ENCODE results near the gene CLN5. TPM values are rescaled to one million over a fixed set of nuclear protein-coding genes. Genes with fewer than 3 reads are reported as not detected.

Gene CLN5
- total RNA-seq, 1 experiment from 2014 or later: 20.1 TPM

DNA sequence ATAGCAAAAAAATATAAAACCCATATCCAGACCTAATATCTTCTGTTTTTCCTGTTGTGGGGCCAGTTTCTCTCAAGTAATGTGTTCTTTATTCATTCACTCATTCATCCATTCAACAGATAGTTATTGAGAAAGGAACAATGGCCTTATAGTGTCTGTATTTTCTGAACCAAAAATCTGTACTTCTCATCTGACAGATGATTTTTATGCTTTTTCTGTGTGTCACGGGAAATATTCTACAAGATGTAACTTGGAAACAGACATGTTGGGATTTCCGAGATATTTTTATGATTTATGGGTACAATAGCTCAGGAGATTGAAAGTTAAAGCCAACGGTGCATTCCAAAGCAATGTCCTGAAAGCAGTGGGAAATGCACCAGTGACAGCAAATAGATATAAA lies 37.9 kb upstream of the CLN5 start:
- POLR2A ChIA-PET: no interaction called here
- intact Hi-C loops (cut with micrococcal nuclease; ENCODE audit: unreplicated experiment): loop anchor here (1.0 kb wide), 1 partner anchor 26 kb away; no protein-coding TSS in a partner anchor
- Histone ChIP-seq H3K9me3 (no peaks in the 10 kb centered on the region; the same call in 1 of the 2 replicates), H3K4me3 (ENCODE audit: low read depth, low read length) (no peak overlapping the region), H3K36me3 (ENCODE audit: control insufficient read depth, insufficient read depth, low read length) (no peaks in the 10 kb centered on the region), H3K4me1 (no peaks in the 10 kb centered on the region), H3K27me3 (replicated peaks; ENCODE audit: control insufficient read depth, insufficient read depth, low read length) (no peaks in the 10 kb centered on the region)
- no TSS peak for BruUV-seq (replicated peaks)
- TF ChIP-seq, protein P1, sequence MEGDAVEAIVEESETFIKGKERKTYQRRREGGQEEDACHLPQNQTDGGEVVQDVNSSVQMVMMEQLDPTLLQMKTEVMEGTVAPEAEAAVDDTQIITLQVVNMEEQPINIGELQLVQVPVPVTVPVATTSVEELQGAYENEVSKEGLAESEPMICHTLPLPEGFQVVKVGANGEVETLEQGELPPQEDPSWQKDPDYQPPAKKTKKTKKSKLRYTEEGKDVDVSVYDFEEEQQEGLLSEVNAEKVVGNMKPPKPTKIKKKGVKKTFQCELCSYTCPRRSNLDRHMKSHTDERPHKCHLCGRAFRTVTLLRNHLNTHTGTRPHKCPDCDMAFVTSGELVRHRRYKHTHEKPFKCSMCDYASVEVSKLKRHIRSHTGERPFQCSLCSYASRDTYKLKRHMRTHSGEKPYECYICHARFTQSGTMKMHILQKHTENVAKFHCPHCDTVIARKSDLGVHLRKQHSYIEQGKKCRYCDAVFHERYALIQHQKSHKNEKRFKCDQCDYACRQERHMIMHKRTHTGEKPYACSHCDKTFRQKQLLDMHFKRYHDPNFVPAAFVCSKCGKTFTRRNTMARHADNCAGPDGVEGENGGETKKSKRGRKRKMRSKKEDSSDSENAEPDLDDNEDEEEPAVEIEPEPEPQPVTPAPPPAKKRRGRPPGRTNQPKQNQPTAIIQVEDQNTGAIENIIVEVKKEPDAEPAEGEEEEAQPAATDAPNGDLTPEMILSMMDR (IDR thresholded peaks at IDR 0.05; ENCODE audit: insufficient read depth in 1 of 2, low read depth in 1 of 2, low read length in 1 of 2, severe bottlenecking in 1 of 2, unreplicated experiment in 1 of 2): no peak
- no peak for DNase-seq
- H3K4me3 Mint-ChIP-seq (ENCODE audit: unreplicated experiment): no peak overlapping the region
- H3K9me3 Mint-ChIP-seq (ENCODE audit: unreplicated experiment): peaks cover 10% of the 10 kb centered on the region
- no peak overlapping the region for H3K27ac Mint-ChIP-seq (ENCODE audit: unreplicated experiment)
- CTCF ChIA-PET: interaction anchor here (1.0 kb wide), 1 partner anchor 26 kb away, joined by 3 read pairs; no protein-coding TSS in a partner anchor
- peaks cover 5% of the 10 kb centered on the region for H3K27me3 Mint-ChIP-seq (ENCODE audit: insufficient read depth, unreplicated experiment)
- no peaks in the 10 kb centered on the region for H3K36me3 Mint-ChIP-seq (ENCODE audit: insufficient read depth, unreplicated experiment)
- H3K4me1 Mint-ChIP-seq (ENCODE audit: low read depth, unreplicated experiment): no peaks in the 10 kb centered on the region

DNA sequence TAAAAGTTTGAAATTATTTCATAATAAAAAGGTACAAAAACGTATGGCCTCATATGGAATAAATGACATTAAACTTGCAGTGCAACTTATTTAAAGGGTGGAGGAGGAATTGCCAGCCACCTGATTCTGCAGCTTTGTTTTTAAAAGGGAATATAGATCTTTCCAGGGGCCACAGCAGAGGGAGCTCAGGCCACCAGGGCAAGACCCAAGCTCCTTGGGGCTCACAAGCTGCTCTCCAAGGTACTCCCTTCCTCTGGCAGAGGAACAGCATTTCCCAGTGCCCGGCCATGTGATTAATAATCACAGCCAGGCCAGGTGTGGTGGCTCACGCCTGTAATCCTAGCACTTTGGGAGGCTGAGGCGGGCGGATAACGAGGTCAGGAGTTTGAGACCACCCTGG lies 37.3 kb upstream of the CLN5 start:
- BruUV-seq (replicated peaks): no TSS peak

DNA sequence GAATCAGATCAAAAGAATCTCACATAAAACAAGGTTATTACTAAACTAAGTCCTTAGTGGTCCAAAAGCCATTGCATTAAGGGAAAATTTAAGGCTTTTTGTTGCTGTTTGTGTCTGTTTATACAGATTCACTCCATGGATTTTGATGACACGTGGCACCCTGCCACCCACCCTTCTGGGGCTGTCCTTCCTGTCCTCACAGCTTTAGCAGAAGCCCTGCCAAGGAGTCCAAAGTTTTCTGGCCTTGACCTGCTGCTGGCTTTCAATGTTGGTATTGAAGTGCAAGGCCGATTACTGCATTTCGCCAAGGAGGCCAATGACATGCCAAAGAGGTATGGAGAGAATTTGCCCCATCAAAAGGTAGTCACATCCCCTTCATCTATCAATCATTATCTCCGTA lies 36.7 kb upstream of the CLN5 start:
- no peaks in the 10 kb centered on the region for H3K4me1 Mint-ChIP-seq (ENCODE audit: low read depth, unreplicated experiment)
- intact Hi-C loops (cut with micrococcal nuclease; ENCODE audit: unreplicated experiment): no loop called here
- no TSS peak for BruUV-seq (replicated peaks)
- Histone ChIP-seq H3K4me1 (no peaks in the 10 kb centered on the region), H3K36me3 (ENCODE audit: control insufficient read depth, insufficient read depth, low read length) (no peaks in the 10 kb centered on the region), H3K4me3 (ENCODE audit: low read depth, low read length) (no peak overlapping the region), H3K27me3 (replicated peaks; ENCODE audit: control insufficient read depth, insufficient read depth, low read length) (no peaks in the 10 kb centered on the region), H3K9me3 (peaks cover 11% of the 10 kb centered on the region)
- no peak for DNase-seq
- no peak overlapping the region for H3K4me3 Mint-ChIP-seq (ENCODE audit: unreplicated experiment)
- TF ChIP-seq, protein P1 (IDR thresholded peaks at IDR 0.05; ENCODE audit: insufficient read depth in 1 of 2, low read depth in 1 of 2, low read length in 1 of 2, severe bottlenecking in 1 of 2, unreplicated experiment in 1 of 2): no peak
- ChIA-PET CTCF (interaction anchor here (1.0 kb wide), 1 partner anchor 25 kb away, joined by 3 read pairs; no protein-coding TSS in a partner anchor), POLR2A (no interaction called here)
- peaks cover 14% of the 10 kb centered on the region for H3K9me3 Mint-ChIP-seq (ENCODE audit: unreplicated experiment)
- peaks cover 5% of the 10 kb centered on the region for H3K27me3 Mint-ChIP-seq (ENCODE audit: insufficient read depth, unreplicated experiment)
- H3K36me3 Mint-ChIP-seq (ENCODE audit: insufficient read depth, unreplicated experiment): no peaks in the 10 kb centered on the region
- H3K27ac Mint-ChIP-seq (ENCODE audit: unreplicated experiment): no peak overlapping the region

More for the DNA sequence above, 37.3 kb upstream of the CLN5 start:
- H3K27ac Mint-ChIP-seq (ENCODE audit: unreplicated experiment): no peak overlapping the region
- H3K27me3 Mint-ChIP-seq (ENCODE audit: insufficient read depth, unreplicated experiment): peaks cover 5% of the 10 kb centered on the region
- intact Hi-C loops (cut with micrococcal nuclease; ENCODE audit: unreplicated experiment): loop anchor here (1.0 kb wide), 1 partner anchor 26 kb away; no protein-coding TSS in a partner anchor
- ChIA-PET POLR2A (no interaction called here), CTCF (interaction anchor here (1.0 kb wide), 1 partner anchor 25 kb away, joined by 3 read pairs; no protein-coding TSS in a partner anchor)
- no peaks in the 10 kb centered on the region for H3K36me3 ChIP-seq (ENCODE audit: control insufficient read depth, insufficient read depth, low read length)
- no peaks in the 10 kb centered on the region for H3K36me3 Mint-ChIP-seq (ENCODE audit: insufficient read depth, unreplicated experiment)
- no peaks in the 10 kb centered on the region for H3K4me1 ChIP-seq
- no peak overlapping the region for H3K4me3 Mint-ChIP-seq (ENCODE audit: unreplicated experiment)
- H3K4me1 Mint-ChIP-seq (ENCODE audit: low read depth, unreplicated experiment): no peaks in the 10 kb centered on the region
- no peak overlapping the region for H3K4me3 ChIP-seq (ENCODE audit: low read depth, low read length)
- H3K9me3 Mint-ChIP-seq (ENCODE audit: unreplicated experiment): peaks cover 12% of the 10 kb centered on the region
- TF ChIP-seq, protein P1 (IDR thresholded peaks at IDR 0.05; ENCODE audit: insufficient read depth in 1 of 2, low read depth in 1 of 2, low read length in 1 of 2, severe bottlenecking in 1 of 2, unreplicated experiment in 1 of 2): peak in 1 of 2 experiments; percentile 2
- no peaks in the 10 kb centered on the region for H3K27me3 ChIP-seq (replicated peaks; ENCODE audit: control insufficient read depth, insufficient read depth, low read length)
- DNase-seq: peak in 1 of 2 experiments; percentile 13
- peaks cover 5% of the 10 kb centered on the region for H3K9me3 ChIP-seq
